Bronchial epithelial cell (primary cell): ENCODE results near the gene DSC3. TPM values are rescaled to one million over a fixed set of nuclear protein-coding genes. Genes with fewer than 3 reads are reported as not detected.

ENCODE experiments used
- DNase-seq: peaks from one replicate; pipeline ENCODE4 v3.0.0-alpha.2; 2010; ENCODE audit warnings: low read depth
- FAIRE-seq: peaks from 2 replicates; lab custom pipeline; 2011; peaks lifted over from hg19 to GRCh38; lab: Jason Lieb, UNC
- H3K27me3 ChIP-seq: 2 replicates; pipeline ENCODE4 v1.5.1; 2011; ENCODE audit warnings: low read length; ENCODE audit not compliant: control insufficient read depth, insufficient read depth
- H3K36me3 ChIP-seq: 2 replicates; pipeline ENCODE4 v1.5.1; 2011; ENCODE audit warnings: low read length; ENCODE audit not compliant: control insufficient read depth, insufficient read depth
- H3K4me3 ChIP-seq: 2 replicates; pipeline ENCODE4 v1.5.1; 2011; ENCODE audit warnings: mild to moderate bottlenecking, low read depth, low read length, control low read depth
- CTCF ChIP-seq: IDR thresholded peaks from 2 replicates; pipeline ENCODE4 v1.5.1; 2011; ENCODE audit warnings: mild to moderate bottlenecking, moderate library complexity, low read length, control low read depth, inconsistent platforms; ENCODE audit not compliant: insufficient read depth, severe bottlenecking
- total RNA-seq: library from RNA; depleted of rRNA; stranded (reverse); fragments of >200 nt; gene quantifications from 2 replicates; pipeline ENCODE4 v1.2.1, GENCODE V29; 2014

The DSC3 gene
- total RNA-seq, 1 donor from 2014 or later: 193 TPM

- no peak for TF ChIP-seq CTCF
- no peak for FAIRE-seq
- Histone ChIP-seq H3K27me3 (peaks cover 2% of the 10 kb centered on the region), H3K4me3 (no peak overlapping the region), H3K36me3 (no peaks in the 10 kb centered on the region)
- DNase-seq: no peak
These were observed 77.3 kb downstream of the DSC3 start for GRCh38 chr18:30965237-30965636.

GRCh38 chr18:30960661-30961060 is 81.9 kb downstream of the DSC3 start:
- peaks cover 2% of the 10 kb centered on the region for H3K27me3 ChIP-seq
- no peak for DNase-seq
- no peak for FAIRE-seq
- no peak overlapping the region for H3K4me3 ChIP-seq
- H3K36me3 ChIP-seq: no peaks in the 10 kb centered on the region
- TF ChIP-seq CTCF: no peak

GRCh38 chr18:30957066-30957465 is 85.5 kb downstream of the DSC3 start:
- Histone ChIP-seq H3K36me3 (no peaks in the 10 kb centered on the region), H3K27me3 (no peaks in the 10 kb centered on the region), H3K4me3 (no peak overlapping the region)
- no peak for TF ChIP-seq CTCF
- DNase-seq (peak; percentile 14), FAIRE-seq (no peak)

- no peak for DNase-seq
- TF ChIP-seq CTCF: no peak
- Histone ChIP-seq H3K36me3 (no peaks in the 10 kb centered on the region), H3K27me3 (no peaks in the 10 kb centered on the region), H3K4me3 (no peak overlapping the region)
- no peak for FAIRE-seq
These were observed 88.3 kb downstream of the DSC3 start for GRCh38 chr18:30954262-30954661.

- no peak for DNase-seq
- no peak overlapping the region for H3K4me3 ChIP-seq
- no peak for FAIRE-seq
- no peak for TF ChIP-seq CTCF
- H3K27me3 ChIP-seq: no peaks in the 10 kb centered on the region
- no peaks in the 10 kb centered on the region for H3K36me3 ChIP-seq
These were observed 96.8 kb downstream of the DSC3 start for GRCh38 chr18:30945761-30946160.

- no peak for DNase-seq
- Histone ChIP-seq H3K4me3 (no peak overlapping the region), H3K27me3 (no peaks in the 10 kb centered on the region), H3K36me3 (no peaks in the 10 kb centered on the region)
- no peak for TF ChIP-seq CTCF
- FAIRE-seq: no peak
These were observed 97.6 kb downstream of the DSC3 start for GRCh38 chr18:30944773-30945417.
